ENCODE results near the gene CCDC27. TPM values are rescaled to one million over a fixed set of nuclear protein-coding genes. Genes with fewer than 3 reads are reported as not detected.

CCDC27 gene
- total RNA-seq, 1 donor from 2014 or later = not detected

DNA sequence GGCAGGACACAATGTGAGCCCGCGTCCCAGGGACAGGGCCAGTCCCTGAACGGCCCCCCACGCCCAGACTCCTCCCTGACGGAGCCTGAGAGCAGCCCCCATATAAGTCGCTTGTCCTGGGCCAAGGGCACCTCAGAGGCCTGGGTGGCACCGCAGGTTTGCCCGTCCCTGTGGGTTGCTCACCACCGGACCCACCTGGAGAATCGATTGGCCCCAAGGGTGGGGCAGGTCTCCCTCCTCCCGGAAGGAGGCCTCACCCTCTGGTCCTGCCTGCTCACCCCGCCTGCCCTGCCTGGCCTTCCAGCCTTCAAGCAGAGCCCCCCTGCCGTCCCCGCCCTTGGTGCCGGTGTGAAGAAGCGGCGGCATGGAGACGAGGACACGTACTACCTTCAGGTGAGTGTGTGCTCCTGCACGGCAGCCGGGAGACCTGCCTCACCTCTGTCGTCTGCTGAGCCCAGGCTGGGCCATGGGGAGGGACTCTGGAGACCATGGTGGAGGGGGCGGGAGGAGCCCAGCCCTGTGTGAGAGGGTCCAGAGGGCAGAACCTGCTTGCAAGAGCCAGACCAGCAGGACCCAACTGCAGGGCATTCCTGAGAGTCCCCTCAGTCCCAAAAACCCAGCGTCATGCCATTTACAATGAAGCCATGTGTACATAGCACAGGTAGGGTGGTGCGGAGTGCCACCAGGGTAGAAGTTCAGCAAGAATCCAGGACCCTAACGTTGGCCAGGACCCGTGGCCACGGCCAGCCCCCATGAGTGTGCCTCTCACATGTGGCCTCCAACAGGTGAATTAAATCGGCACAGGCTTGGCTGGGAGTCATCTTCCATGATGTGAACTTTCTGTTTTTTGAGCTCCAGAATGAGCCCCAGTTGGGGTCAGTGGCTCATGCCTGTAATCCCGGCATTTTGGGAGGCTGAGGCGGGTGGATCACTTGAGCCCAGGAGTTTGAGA lies 24.1 kb upstream of the CCDC27 start:
- CTCF ChIA-PET = interaction anchor here (0.6 to 1.4 kb wide), 3 partner anchors 118 to 237 kb away, joined by 3 to 4 read pairs (median 3); no protein-coding TSS in a partner anchor
- H3K27me3 Mint-ChIP-seq = peaks cover 4% of the 10 kb centered on the region
- H3K36me3 Mint-ChIP-seq (ENCODE audit: low read depth) = no peaks in the 10 kb centered on the region
- intact Hi-C loops (cut with micrococcal nuclease) = no loop called here
- ATAC-seq (ENCODE audit: low read depth) (no peak), DNase-seq (no peak)
- peaks cover 4% of the 10 kb centered on the region for H3K4me1 Mint-ChIP-seq
- no peaks in the 10 kb centered on the region for H3K9me3 Mint-ChIP-seq
- TF ChIP-seq, protein P1, sequence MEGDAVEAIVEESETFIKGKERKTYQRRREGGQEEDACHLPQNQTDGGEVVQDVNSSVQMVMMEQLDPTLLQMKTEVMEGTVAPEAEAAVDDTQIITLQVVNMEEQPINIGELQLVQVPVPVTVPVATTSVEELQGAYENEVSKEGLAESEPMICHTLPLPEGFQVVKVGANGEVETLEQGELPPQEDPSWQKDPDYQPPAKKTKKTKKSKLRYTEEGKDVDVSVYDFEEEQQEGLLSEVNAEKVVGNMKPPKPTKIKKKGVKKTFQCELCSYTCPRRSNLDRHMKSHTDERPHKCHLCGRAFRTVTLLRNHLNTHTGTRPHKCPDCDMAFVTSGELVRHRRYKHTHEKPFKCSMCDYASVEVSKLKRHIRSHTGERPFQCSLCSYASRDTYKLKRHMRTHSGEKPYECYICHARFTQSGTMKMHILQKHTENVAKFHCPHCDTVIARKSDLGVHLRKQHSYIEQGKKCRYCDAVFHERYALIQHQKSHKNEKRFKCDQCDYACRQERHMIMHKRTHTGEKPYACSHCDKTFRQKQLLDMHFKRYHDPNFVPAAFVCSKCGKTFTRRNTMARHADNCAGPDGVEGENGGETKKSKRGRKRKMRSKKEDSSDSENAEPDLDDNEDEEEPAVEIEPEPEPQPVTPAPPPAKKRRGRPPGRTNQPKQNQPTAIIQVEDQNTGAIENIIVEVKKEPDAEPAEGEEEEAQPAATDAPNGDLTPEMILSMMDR (IDR thresholded peaks at IDR 0.05) = no peak
- no peak overlapping the region for H3K4me3 Mint-ChIP-seq
- POLR2A ChIA-PET = no interaction called here
- H3K27ac Mint-ChIP-seq = no peak overlapping the region

DNA sequence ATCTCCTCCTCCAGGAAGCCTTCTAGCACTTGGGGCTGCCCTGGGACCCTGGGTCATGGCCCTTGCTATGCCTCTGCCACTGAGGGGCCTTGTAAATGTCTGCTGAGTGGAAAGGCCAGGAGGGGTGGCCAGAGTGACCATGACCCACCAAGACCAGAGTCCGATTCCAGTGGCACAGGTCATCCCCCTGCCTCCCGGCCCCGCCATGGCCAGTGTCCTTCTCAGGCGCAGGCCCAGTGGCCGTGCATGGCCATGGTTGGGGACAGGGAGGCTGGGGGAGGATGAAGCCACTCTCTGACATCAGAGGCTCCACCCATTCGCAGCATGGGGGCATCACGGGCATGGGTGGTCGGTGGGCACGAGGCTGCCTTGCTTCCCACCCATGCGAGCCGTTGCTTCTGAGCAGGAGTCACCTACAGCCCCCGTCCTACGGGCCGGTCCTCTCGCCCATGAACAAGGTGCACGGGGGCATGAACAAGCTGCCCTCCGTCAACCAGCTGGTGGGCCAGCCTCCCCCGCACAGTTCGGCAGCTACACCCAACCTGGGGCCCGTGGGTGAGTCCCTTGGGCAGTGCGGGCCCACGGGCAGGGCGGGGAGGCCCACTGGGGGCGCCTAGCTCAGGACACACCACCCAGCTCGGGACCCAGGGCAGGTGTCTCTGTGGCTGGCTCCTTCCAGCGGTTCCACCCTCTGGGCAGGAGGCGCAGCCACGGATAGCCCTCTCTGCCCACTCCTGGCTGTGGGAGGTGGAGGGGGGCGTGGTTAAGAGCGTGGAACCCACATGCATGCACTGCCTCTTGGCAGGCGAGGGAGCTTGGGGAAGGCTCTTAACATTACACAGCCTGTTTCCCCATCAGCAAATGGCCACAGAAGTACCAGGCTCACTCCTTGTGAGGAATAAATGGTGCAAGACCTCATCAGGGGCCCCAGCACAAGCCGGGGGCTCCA lies 22.4 kb upstream of the CCDC27 start:
- ATAC-seq (ENCODE audit: low read depth) (no peak), DNase-seq (no peak)
- Mint-ChIP-seq H3K27ac (no peak overlapping the region), H3K36me3 (ENCODE audit: low read depth) (no peaks in the 10 kb centered on the region), H3K4me3 (no peak overlapping the region), H3K4me1 (no peaks in the 10 kb centered on the region), H3K9me3 (no peaks in the 10 kb centered on the region), H3K27me3 (peaks cover 3% of the 10 kb centered on the region)
- ChIA-PET POLR2A (no interaction called here), CTCF (no interaction called here)
- intact Hi-C loops (cut with micrococcal nuclease) = no loop called here
- TF ChIP-seq, protein P1 (IDR thresholded peaks at IDR 0.05) = no peak

DNA sequence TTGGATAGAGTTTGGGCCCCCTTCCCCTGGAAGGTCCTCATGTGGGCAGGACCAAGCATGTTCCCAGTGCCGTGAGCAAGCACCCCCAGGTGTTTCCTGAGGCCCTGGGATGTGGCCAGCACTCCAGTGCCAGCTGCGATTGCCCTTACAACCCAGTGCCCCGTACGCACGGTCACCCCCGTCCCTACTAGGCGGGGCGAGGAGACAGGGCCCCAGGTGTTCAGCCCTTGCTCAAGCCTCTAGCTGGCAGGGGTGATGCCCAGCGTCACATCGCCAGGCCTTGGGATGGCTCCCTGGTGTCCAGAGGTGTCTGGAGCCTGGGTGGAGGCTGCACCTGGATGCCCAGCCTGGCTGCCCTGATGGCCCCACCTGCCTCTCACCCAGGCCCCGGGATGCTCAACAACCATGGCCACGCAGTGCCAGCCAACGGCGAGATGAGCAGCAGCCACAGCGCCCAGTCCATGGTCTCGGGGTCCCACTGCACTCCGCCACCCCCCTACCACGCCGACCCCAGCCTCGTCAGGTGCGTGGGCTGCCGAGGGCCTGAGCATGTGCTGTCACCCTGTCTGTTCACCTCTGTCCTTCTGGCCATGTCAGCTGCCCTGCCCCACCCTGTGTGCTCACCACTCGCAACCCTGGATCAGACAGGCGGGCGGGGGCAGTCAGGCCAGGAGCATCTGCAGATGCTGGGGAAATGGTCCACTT lies 21.6 kb upstream of the CCDC27 start:
- no peak for DNase-seq
- Mint-ChIP-seq H3K36me3 (ENCODE audit: low read depth) (peaks cover 4% of the 10 kb centered on the region), H3K27ac (no peak overlapping the region), H3K9me3 (no peaks in the 10 kb centered on the region), H3K4me1 (no peaks in the 10 kb centered on the region), H3K4me3 (no peak overlapping the region), H3K27me3 (peaks cover 3% of the 10 kb centered on the region)
- TF ChIP-seq, protein P1 (IDR thresholded peaks at IDR 0.05) = no peak
- intact Hi-C loops (cut with micrococcal nuclease) = no loop called here
- POLR2A ChIA-PET = no interaction called here
- CTCF ChIA-PET = no interaction called here
- ATAC-seq (ENCODE audit: low read depth) = no peak

DNA sequence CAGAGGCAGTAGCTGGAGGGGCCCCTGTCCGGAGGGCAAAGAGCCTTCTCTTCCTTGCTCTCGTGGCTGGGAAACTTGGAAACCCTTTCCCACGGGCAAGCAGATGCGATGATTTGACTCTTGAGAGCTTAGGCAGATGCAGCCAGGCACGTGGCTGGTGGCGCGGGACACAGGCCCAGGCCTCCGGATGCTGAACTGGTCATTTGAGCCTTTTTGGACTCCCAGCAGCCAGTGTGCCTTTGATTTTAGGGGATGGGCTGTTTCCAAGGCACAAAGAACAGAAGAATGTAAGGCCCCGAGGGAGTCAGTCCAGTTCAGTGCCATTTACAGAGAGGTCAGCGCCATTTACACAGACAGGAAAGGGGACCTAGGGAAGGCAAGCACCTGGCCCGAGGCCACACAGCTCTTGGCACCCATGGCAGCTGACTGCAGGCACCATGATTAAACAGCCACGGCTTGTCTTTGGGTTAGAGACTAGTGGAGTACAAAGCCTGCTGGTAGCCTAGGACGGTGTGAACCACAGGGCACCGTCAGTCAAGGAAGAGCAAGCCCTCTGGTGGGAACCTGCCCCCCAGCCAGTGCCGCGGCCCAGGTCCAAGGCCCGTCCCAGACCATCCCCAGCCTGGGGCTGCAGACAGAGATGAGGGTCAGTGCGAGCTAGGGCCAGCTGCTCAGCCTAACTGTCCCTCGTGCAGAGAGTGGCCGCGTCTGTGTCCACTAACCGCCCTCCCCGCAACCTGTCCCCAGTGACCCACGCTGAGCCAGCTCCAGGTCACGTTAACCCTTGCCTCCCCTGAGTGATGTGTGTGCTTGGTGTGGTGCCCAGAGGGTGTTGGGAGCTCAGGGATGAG lies 20.4 kb upstream of the CCDC27 start:
- DNase-seq = no peak
- H3K9me3 Mint-ChIP-seq = no peaks in the 10 kb centered on the region
- POLR2A ChIA-PET = no interaction called here
- H3K27ac Mint-ChIP-seq = no peak overlapping the region
- no peaks in the 10 kb centered on the region for H3K4me1 Mint-ChIP-seq
- peaks cover 3% of the 10 kb centered on the region for H3K27me3 Mint-ChIP-seq
- H3K36me3 Mint-ChIP-seq (ENCODE audit: low read depth) = peaks cover 15% of the 10 kb centered on the region
- ATAC-seq (ENCODE audit: low read depth) = no peak
- CTCF ChIA-PET = no interaction called here
- intact Hi-C loops (cut with micrococcal nuclease) = no loop called here
- TF ChIP-seq, protein P1 (IDR thresholded peaks at IDR 0.05) = no peak
- no peak overlapping the region for H3K4me3 Mint-ChIP-seq

Data from activated B cell treated with CpG ODN at 0.5 μM for 24 hours (primary cell).